HCT116 (cell line): ENCODE data around the gene SEPTIN8. TPM values are rescaled to one million over a fixed set of nuclear protein-coding genes. Genes with fewer than 3 reads are reported as not detected.

Experiments
- ATAC-seq: fragments of 200-7000 bp; cut with Tn5 transposase; 2 replicates; pipeline ENCODE4 v1.9.1; 2020; ENCODE audit warnings: mild to moderate bottlenecking, moderate library complexity
- BruUV-seq: library from RNA; stranded (reverse); fragments of 400-500 nt; replicated peaks from 2 replicates; lab custom pipeline; 2021; lab: Mats Ljungman, UMichigan
- CTCF ChIA-PET: fragments of 300-600 bp; sonication (Branson Sonifier 250); formaldehyde crosslinking; loops from one replicate; lab custom pipeline; 2021; ENCODE audit warnings: antibody characterized with exemption; lab: Charles Lee
- POLR2A ChIA-PET: fragments of 300-600, 350-600 bp; sonication (Branson Sonifier 250); formaldehyde crosslinking; loops from one replicate; lab custom pipeline; 2021; ENCODE audit warnings: antibody characterized with exemption; lab: Charles Lee
- RAD21 ChIA-PET, 2 experiments: fragments of 300-600 bp; sonication (Branson Sonifier 250); formaldehyde crosslinking; loops; one replicate each; lab custom pipeline; 2023; ENCODE audit warnings: low total read pairs in 2 of 2; ENCODE audit not compliant: uncharacterized antibody in 2 of 2, unreplicated experiment in 2 of 2, low non-redundant PET in 1 of 2; lab: Charles Lee
- DNase-seq: peaks from one replicate; pipeline ENCODE4 v3.0.0-alpha.2; 2010; ENCODE audit warnings: low read depth, low spot score
- H2AFZ ChIP-seq: fragments of 200-600 bp; shearing (Covaris generic), sonication (generic); 2 replicates; pipeline ENCODE4 v1.6.1; 2017; ENCODE audit warnings: low read depth, mixed run types, mixed read lengths, antibody characterized with exemption, low read length; ENCODE audit not compliant: poor library complexity, severe bottlenecking
- H3K27ac ChIP-seq: 2 replicates; pipeline ENCODE4 v1.5.1; 2012; ENCODE audit warnings: low read depth, low read length
- H3K27me3 ChIP-seq: fragments of 200-600 bp; sonication (generic); 2 replicates; pipeline ENCODE4 v1.6.1; 2016; ENCODE audit warnings: mixed run types, low read length, mixed read lengths; ENCODE audit not compliant: insufficient read depth
- H3K36me3 ChIP-seq, 2 experiments: fragments of 200-500 bp in 1 of 2; fragments of 200-600 bp in 1 of 2; sonication (Bioruptor generic) in 1 of 2; sonication (generic) in 1 of 2; 2 replicates each; pipeline versions ENCODE4 v1.5.1 to v1.6.1; 2014 to 2016; ENCODE audit warnings: low read length in 2 of 2, inconsistent platforms in 1 of 2, mixed read lengths in 1 of 2, mixed run types in 1 of 2; ENCODE audit not compliant: insufficient read depth in 2 of 2, control insufficient read depth in 1 of 2
- H3K4me1 ChIP-seq, 2 experiments: fragments of 200-600 bp in 1 of 2; sonication (generic) in 1 of 2; 2 replicates each; pipeline versions ENCODE4 v1.5.1 to v1.6.1; 2012 to 2017; ENCODE audit warnings: low read length in 2 of 2, inconsistent platforms in 1 of 2, mild to moderate bottlenecking in 1 of 2, mixed read lengths in 1 of 2, mixed run types in 1 of 2, moderate library complexity in 1 of 2; ENCODE audit not compliant: insufficient read depth in 2 of 2, control insufficient read depth in 1 of 2
- H3K4me2 ChIP-seq: fragments of 200-600 bp; sonication (generic); 2 replicates; pipeline ENCODE4 v1.6.1; 2017; ENCODE audit warnings: mixed run types, low read length, mixed read lengths
- H3K4me3 ChIP-seq, 2 experiments: fragments of 200-600 bp in 1 of 2; sonication (generic) in 1 of 2; replicated peaks in 1 of 2; 2 replicates each; pipeline ENCODE4 v1.5.1; 2011 to 2016; ENCODE audit warnings: low read length in 2 of 2, control low read depth in 1 of 2, low read depth in 1 of 2, mild to moderate bottlenecking in 1 of 2, mixed read lengths in 1 of 2, mixed run types in 1 of 2
- H3K79me2 ChIP-seq: fragments of 200-600 bp; sonication (generic); 2 replicates; pipeline ENCODE4 v1.6.1; 2017; ENCODE audit warnings: mild to moderate bottlenecking, mixed run types, low read length, moderate library complexity, mixed read lengths; ENCODE audit not compliant: insufficient read depth
- H3K9ac ChIP-seq: fragments of 200-600 bp; sonication (generic); 2 replicates; pipeline ENCODE4 v1.6.1; 2016; ENCODE audit warnings: low read length, mixed read lengths
- H3K9me2 ChIP-seq: fragments of 200-600 bp; sonication (generic), shearing (Covaris generic); 2 replicates; pipeline ENCODE4 v1.6.1; 2017; ENCODE audit warnings: mixed run types, mild to moderate bottlenecking, moderate library complexity; ENCODE audit not compliant: insufficient read depth
- H3K9me3 ChIP-seq, 2 experiments: fragments of 200-500 bp in 1 of 2; fragments of 200-600 bp in 1 of 2; sonication (Bioruptor generic) in 1 of 2; sonication (generic) in 1 of 2; 2 replicates each; pipeline ENCODE4 v1.6.1; 2014 to 2017; ENCODE audit warnings: low read length in 2 of 2, mixed read lengths in 2 of 2, inconsistent platforms in 1 of 2, low read depth in 1 of 2, mild to moderate bottlenecking in 1 of 2, mixed run types in 1 of 2, moderate library complexity in 1 of 2; ENCODE audit not compliant: control insufficient read depth in 1 of 2, insufficient read depth in 1 of 2
- H4K20me1 ChIP-seq: fragments of 200-600 bp; sonication (generic), shearing (Covaris generic); 2 replicates; pipeline ENCODE4 v1.6.1; 2017; ENCODE audit warnings: mixed run types, mild to moderate bottlenecking, moderate library complexity; ENCODE audit not compliant: insufficient read depth
- CBX3 ChIP-seq: IDR thresholded peaks from 2 replicates; pipeline ENCODE4 v1.6.1; 2012; ENCODE audit warnings: low read depth
- EGR1 ChIP-seq: IDR thresholded peaks from 2 replicates; pipeline ENCODE4 v1.6.1; 2012; ENCODE audit warnings: low read depth
- EZH2 ChIP-seq: fragments of 200-600 bp; sonication (generic); IDR thresholded peaks from 2 replicates; pipeline ENCODE4 v1.6.1; 2017; ENCODE audit warnings: antibody characterized with exemption, mixed run types
- FOSL1 ChIP-seq: IDR thresholded peaks from 2 replicates; pipeline ENCODE4 v1.6.1; 2012; ENCODE audit warnings: low read depth
- POLR2AphosphoS5 ChIP-seq: IDR thresholded peaks from 2 replicates; pipeline ENCODE4 v1.6.1; 2011; ENCODE audit warnings: mild to moderate bottlenecking, low read depth, low read length, moderate library complexity
- SRF ChIP-seq: IDR thresholded peaks from 2 replicates; pipeline ENCODE4 v1.6.1; 2012; ENCODE audit warnings: low read depth
- TCF7L2 ChIP-seq: IDR thresholded peaks from 2 replicates; pipeline ENCODE4 v1.7.0; 2011; ENCODE audit warnings: borderline replicate concordance, inconsistent platforms; ENCODE audit not compliant: insufficient read depth, insufficient read length; ENCODE audit errors: extremely low read depth
- intact Hi-C: fragments of 100-400 bp; cut with micrococcal nuclease; formaldehyde crosslinking; loops from 2 replicates; pipeline ENCODE4 v1.10.0; 2022
- total RNA-seq: library from RNA; stranded (reverse); gene quantifications from one replicate; pipeline ENCODE4 v1.2.1, GENCODE V29; 2021; ENCODE audit not compliant: unreplicated experiment

Gene SEPTIN8
- total RNA-seq, 1 experiment from 2014 or later, result 34.6 TPM

DNA sequence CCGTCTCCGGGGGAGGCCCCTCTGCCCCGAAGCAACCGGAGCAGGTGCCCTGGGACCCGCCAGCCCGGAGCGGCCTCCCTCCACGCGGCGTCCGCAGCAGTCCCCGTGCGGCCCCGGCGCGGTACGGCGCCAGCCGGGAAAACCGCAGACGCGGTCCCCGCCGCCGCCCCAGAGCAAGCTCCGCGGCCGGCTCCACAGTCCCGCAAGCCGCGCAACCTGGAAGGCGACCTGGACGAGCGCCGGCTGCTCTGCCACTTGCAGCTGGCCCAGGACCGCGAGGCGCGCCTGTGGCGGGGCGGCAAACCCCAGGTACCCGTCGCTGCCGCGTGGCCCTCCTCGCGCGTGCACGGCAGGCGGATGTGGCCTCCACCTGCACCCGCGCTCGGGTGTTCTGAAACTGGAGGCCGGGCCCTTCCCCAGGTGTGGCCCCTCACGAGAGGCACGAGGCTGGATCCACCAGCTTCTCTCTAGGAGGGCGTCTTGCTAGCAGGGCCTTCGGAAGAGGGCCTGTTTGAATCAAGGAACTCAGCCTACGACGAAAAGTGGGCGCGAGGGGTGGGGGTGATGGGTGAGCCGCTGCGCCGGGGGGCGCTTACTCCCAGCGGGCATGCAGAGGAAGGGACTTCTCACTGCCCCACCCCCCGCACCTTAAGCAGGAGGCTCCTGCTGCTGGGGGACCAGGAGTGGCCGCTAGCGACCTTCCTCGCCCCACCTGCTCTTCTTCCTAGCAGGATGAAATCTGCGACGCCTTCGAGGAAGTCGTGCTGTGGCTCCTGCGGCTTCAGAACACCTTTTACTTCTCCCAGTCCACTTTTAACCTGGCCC is 29.2 kb downstream of the SEPTIN8 start:
- no TSS peak for BruUV-seq
- Histone ChIP-seq H4K20me1 (no peaks in the 10 kb centered on the region), H3K9me2 (no peaks in the 10 kb centered on the region), H3K9ac (no peak overlapping the region), H3K79me2 (no peaks in the 10 kb centered on the region), H3K4me2 (peak overlapping the region; percentile 99), H2AFZ (no peak overlapping the region), H3K4me1 (peaks cover 8 to 14% of the 10 kb centered on the region in 2 experiments; a peak in 3 of 4 replicates), H3K9me3 (no peaks in the 10 kb centered on the region), H3K27me3 (no peaks in the 10 kb centered on the region), H3K4me3 (peak overlapping the region in 1 of 2 experiments; percentile 74; a peak in 3 of 4 replicates), H3K36me3 (no peaks in the 10 kb centered on the region), H3K27ac (peak overlapping the region; percentile 14; the same call in 1 of the 2 replicates)
- TF ChIP-seq EGR1, result no peak
- TF ChIP-seq CBX3, result no peak
- TF ChIP-seq SRF, result no peak
- TF ChIP-seq FOSL1, result no peak
- TF ChIP-seq POLR2AphosphoS5, result no peak
- no peak for TF ChIP-seq EZH2
- no peak for TF ChIP-seq TCF7L2
- DNase-seq (no peak), ATAC-seq (no peak)
- intact Hi-C loops, result no loop called here
- CTCF ChIA-PET, result interaction anchor here (1.4 to 1.6 kb wide), 2 partner anchors 59 to 72 kb away, joined by 5 to 6 read pairs; no protein-coding TSS in a partner anchor
- RAD21 ChIA-PET, result no interaction called here
- POLR2A ChIA-PET, result interaction anchor here (2.0 kb wide), 1 partner anchor 10 kb away, joined by 5 read pairs; the partner anchor contains the start of gene KIF3A
